Myocyte (in vitro differentiated cells): ENCODE data around the gene MYORG. TPM values are rescaled to one million over a fixed set of nuclear protein-coding genes. Genes with fewer than 3 reads are reported as not detected.

Experiments used
- DNase-seq: peaks from one replicate; pipeline ENCODE4 v3.0.0-alpha.2; 2012; ENCODE audit warnings: low read depth
- polyA plus RNA-seq: library from polyadenylated mRNA; unstranded; fragments of >200 nt; gene quantifications from one replicate; pipeline ENCODE4 v1.2.1, GENCODE V29; 2012; ENCODE audit warnings: missing spikeins
- total RNA-seq: library from RNA; depleted of rRNA; stranded (reverse); fragments of >200 nt; gene quantifications from 2 replicates; pipeline ENCODE4 v1.2.3, GENCODE V29; 2014

Gene MYORG
- total RNA-seq: 2.6 and 7.6 TPM in 2 replicates
- 3.5 TPM for polyA plus RNA-seq

- peak; percentile 95 for DNase-seq
Observed at GRCh38 chr9:34376596-34377403, at the start of gene MYORG. MYORG (minus strand) TSS chr9:34376898; CDS start chr9:34372943, 3,955 bp downstream.

- no peak for DNase-seq
Observed at GRCh38 chr9:34419716-34420504, 43.2 kb upstream of the MYORG start.

- no peak for DNase-seq
Observed at GRCh38 chr9:34417734-34418133, 41.0 kb upstream of the MYORG start.

- DNase-seq: peak; percentile 84
Observed at GRCh38 chr9:34413231-34413852, 36.6 kb upstream of the MYORG start.

GRCh38 chr9:34412336-34412735, 35.6 kb upstream of the MYORG start:
- no peak for DNase-seq

GRCh38 chr9:34409154-34409553, 32.5 kb upstream of the MYORG start:
- DNase-seq: no peak

GRCh38 chr9:34408173-34408572, 31.5 kb upstream of the MYORG start:
- DNase-seq: no peak

GRCh38 chr9:34406219-34406618, 29.5 kb upstream of the MYORG start:
- no peak for DNase-seq

- peak; percentile 18 for DNase-seq
Observed at GRCh38 chr9:34405719-34406118, 29.0 kb upstream of the MYORG start.

- peak; percentile 79 for DNase-seq
Observed at GRCh38 chr9:34403554-34404380, 27.1 kb upstream of the MYORG start.

- no peak for DNase-seq
Observed at GRCh38 chr9:34400686-34401602, 24.2 kb upstream of the MYORG start.

GRCh38 chr9:34400275-34400674, 23.6 kb upstream of the MYORG start:
- no peak for DNase-seq

GRCh38 chr9:34399729-34400128, 23.0 kb upstream of the MYORG start:
- DNase-seq: no peak

- no peak for DNase-seq
Observed at GRCh38 chr9:34398875-34399274, 22.2 kb upstream of the MYORG start.

GRCh38 chr9:34396276-34397214, 19.8 kb upstream of the MYORG start:
- no peak for DNase-seq

- peak; percentile 23 for DNase-seq
Observed at GRCh38 chr9:34392511-34392910, 15.8 kb upstream of the MYORG start.

- DNase-seq: no peak
Observed at GRCh38 chr9:34387239-34387638, 10.5 kb upstream of the MYORG start.

- DNase-seq: no peak
Observed at GRCh38 chr9:34386656-34387055, 10.0 kb upstream of the MYORG start.
